Measurements from ENCODE around the gene ANKRD1.

The ANKRD1 gene

DNA sequence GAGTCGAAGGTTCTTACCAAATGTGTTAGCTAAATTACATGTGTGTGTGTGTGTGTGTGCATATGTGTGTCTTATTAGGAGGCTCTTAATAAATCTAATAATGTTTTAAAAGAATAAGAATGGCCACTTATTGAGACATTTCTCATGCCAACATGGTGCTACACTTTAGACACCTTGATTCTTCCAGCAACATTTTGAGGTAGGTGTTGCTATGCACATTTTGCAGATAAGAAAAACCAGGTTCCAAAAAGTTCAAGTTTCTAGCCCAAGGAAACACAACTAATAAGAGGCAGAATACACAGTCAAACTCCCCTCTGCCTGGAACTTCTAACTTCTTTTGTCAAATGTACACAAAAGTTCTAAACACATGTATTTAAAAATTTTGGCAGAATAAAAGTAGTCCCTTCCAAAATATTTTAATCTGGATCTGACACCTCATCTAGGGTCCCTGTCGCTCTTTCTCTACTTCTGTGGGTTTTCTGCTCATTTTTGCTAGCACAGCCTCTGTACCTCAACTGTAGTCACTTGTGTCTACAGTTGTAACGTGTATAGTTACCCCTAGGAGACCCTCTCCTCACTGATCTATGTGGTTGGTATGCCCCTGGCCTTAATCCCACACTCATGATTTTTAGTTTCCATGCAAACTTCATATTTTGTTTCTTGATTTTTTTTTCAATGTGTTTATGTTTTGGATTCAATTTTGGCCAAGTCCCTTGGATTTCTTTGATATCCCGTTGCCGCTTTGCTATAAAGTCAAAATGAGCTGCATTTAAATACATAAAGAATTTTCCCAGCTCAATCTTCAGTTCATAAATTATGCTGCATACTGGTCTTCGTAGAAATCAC lies 4.3 kb downstream of the ANKRD1 start:
- Histone ChIP-seq H3K4me3 (replicated peaks; ENCODE audit: low read depth, low read length) (no peak overlapping the region), H3K27me3 (replicated peaks; ENCODE audit: control insufficient read depth, insufficient read depth, low read length) (no peaks in the 10 kb centered on the region), H3K36me3 (ENCODE audit: control insufficient read depth, insufficient read depth, low read length) (no peaks in the 10 kb centered on the region)
- TF ChIP-seq, protein P1, sequence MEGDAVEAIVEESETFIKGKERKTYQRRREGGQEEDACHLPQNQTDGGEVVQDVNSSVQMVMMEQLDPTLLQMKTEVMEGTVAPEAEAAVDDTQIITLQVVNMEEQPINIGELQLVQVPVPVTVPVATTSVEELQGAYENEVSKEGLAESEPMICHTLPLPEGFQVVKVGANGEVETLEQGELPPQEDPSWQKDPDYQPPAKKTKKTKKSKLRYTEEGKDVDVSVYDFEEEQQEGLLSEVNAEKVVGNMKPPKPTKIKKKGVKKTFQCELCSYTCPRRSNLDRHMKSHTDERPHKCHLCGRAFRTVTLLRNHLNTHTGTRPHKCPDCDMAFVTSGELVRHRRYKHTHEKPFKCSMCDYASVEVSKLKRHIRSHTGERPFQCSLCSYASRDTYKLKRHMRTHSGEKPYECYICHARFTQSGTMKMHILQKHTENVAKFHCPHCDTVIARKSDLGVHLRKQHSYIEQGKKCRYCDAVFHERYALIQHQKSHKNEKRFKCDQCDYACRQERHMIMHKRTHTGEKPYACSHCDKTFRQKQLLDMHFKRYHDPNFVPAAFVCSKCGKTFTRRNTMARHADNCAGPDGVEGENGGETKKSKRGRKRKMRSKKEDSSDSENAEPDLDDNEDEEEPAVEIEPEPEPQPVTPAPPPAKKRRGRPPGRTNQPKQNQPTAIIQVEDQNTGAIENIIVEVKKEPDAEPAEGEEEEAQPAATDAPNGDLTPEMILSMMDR (IDR thresholded peaks at IDR 0.05; ENCODE audit: insufficient read depth, low read length, poor library complexity, severe bottlenecking), result no peak
- no peak for DNase-seq (ENCODE audit: extremely low read depth, insufficient read length)

DNA sequence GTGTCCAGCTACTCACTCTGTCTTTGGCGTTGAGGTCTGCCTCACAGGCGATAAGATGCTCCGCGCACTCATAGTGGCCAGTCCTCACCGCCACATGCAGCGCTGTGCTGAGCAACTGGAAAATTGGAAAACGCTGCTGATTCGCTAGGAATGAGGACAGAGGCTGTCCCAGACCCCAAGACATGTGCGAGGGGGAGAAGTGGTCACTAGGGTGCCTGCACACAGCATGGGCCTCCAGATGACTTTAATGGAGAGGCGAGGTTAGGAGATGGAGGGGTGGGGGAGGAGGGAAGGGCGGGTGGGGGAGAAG lies 5.2 kb downstream of the ANKRD1 start:
- no peak overlapping the region for H3K4me3 ChIP-seq (replicated peaks; ENCODE audit: low read depth, low read length)
- no peaks in the 10 kb centered on the region for H3K36me3 ChIP-seq (ENCODE audit: control insufficient read depth, insufficient read depth, low read length)
- TF ChIP-seq, protein P1 (IDR thresholded peaks at IDR 0.05; ENCODE audit: insufficient read depth, low read length, poor library complexity, severe bottlenecking), result no peak
- no peaks in the 10 kb centered on the region for H3K27me3 ChIP-seq (replicated peaks; ENCODE audit: control insufficient read depth, insufficient read depth, low read length)
- no peak for DNase-seq (ENCODE audit: extremely low read depth, insufficient read length)

DNA sequence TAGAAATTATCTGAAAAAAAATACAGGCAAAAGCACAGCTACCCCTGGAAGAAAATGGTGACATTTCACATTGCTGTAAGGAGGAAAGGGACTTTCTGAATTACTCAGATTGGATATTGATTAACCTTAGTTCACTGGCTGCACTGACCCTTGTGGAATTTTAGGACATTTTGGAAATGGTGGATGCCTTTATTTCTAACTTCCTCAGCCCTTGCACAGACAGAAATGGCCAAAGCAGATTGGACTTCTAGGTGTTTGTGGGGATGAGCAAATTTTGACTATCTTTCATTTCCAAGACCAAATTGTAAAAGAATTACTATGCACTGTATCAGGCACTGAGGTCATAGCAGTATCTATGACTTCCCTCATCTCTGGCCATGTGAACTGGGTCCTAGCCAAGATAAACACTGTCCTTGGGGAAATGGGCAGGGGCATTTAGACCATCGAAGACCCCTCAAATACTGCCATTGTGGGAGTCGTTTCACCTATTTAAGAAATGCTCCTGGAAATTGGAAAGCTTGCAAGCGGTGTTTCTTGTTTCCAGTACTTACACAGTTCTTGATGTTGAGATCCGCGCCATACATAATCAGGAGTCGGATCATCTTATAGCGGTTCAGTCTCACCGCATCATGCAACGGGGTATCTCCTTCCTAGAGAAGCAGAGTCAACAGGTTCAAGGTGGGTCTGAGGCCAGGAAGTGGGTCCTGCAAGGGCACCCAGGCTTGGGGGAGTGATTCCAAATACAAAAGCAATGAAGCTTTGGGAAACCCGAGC lies 5.7 kb downstream of the ANKRD1 start:
- Histone ChIP-seq H3K4me3 (replicated peaks; ENCODE audit: low read depth, low read length) (no peak overlapping the region), H3K36me3 (ENCODE audit: control insufficient read depth, insufficient read depth, low read length) (no peaks in the 10 kb centered on the region), H3K27me3 (replicated peaks; ENCODE audit: control insufficient read depth, insufficient read depth, low read length) (no peaks in the 10 kb centered on the region)
- TF ChIP-seq, protein P1 (IDR thresholded peaks at IDR 0.05; ENCODE audit: insufficient read depth, low read length, poor library complexity, severe bottlenecking), result no peak
- DNase-seq (ENCODE audit: extremely low read depth, insufficient read length), result no peak

DNA sequence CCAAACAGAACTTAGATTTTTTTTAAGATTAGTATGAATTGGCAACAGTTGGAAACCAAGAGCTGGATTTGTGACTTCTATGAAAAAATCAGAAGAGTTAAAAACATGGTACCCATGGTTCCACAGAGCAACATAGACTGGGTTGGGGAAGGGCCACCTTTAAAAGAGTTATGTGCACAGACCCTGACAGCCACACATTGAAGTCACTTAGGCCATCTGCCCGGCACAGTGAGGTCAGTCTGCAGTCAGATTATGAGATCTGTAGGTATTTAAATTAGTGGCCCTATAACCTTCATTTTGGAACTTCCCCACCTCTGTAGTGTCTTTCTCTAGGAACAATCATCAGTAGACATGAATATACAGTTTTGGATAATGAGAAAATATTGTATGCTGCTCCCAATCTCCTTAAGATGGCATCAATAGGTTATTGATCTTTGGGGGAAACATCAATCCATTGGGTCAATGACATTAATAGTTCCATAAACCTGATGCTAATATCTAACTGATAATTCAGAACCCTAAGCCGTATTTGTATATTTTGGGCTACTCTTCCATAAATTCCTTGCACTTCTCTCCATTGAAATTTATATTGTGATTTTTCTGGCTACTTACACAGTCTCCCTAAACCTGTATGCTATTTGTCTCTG lies 7.0 kb downstream of the ANKRD1 start:
- H3K27me3 ChIP-seq (replicated peaks; ENCODE audit: control insufficient read depth, insufficient read depth, low read length), result no peaks in the 10 kb centered on the region
- H3K4me3 ChIP-seq (replicated peaks; ENCODE audit: low read depth, low read length), result no peak overlapping the region
- no peak for DNase-seq (ENCODE audit: extremely low read depth, insufficient read length)
- TF ChIP-seq, protein P1 (IDR thresholded peaks at IDR 0.05; ENCODE audit: insufficient read depth, low read length, poor library complexity, severe bottlenecking), result no peak
- H3K36me3 ChIP-seq (ENCODE audit: control insufficient read depth, insufficient read depth, low read length), result no peaks in the 10 kb centered on the region

DNA sequence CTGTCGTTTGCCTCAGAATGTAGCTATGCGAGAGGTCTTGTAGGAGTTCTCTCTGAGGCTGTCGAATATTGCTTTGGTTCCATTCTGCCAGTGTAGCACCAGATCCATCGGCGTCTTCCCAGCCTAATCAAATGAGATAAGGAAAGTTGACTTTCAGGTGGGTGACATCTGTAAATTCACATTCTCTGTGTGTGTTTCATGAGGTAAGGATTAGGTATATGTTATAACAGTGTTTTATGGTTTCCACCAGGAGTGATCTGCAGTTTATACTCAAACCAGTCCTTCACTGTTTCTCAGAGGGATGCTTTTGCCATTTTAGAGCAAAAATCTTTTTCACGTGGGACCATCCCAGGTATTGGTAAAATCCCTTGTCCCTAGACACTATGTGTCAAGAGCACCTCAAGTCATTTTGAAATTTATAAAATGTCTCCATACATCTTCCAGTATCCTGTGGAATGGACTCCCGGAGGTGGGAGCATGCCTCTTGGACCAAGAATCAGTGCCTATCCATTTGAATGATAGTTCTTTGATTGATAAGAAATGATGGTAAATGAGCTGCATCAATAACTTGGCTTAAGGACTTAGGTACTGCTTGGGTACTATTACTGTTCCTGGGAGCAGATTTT lies 7.9 kb downstream of the ANKRD1 start:
- Histone ChIP-seq H3K36me3 (ENCODE audit: control insufficient read depth, insufficient read depth, low read length) (no peaks in the 10 kb centered on the region), H3K4me3 (replicated peaks; ENCODE audit: low read depth, low read length) (no peak overlapping the region), H3K27me3 (replicated peaks; ENCODE audit: control insufficient read depth, insufficient read depth, low read length) (no peaks in the 10 kb centered on the region)
- TF ChIP-seq, protein P1 (IDR thresholded peaks at IDR 0.05; ENCODE audit: insufficient read depth, low read length, poor library complexity, severe bottlenecking), result no peak
- DNase-seq (ENCODE audit: extremely low read depth, insufficient read length), result no peak
